Esophagus (tissue), 2 donors: ENCODE results near the gene ACIN1. TPM values are rescaled to one million over a fixed set of nuclear protein-coding genes. Genes with fewer than 3 reads are reported as not detected.

ENCODE experiments used
- H3K27ac ChIP-seq, 2 donors: one replicate each; pipeline ENCODE4 v1.5.1; 2013; ENCODE audit warnings: low read depth in 2 of 2, mild to moderate bottlenecking in 2 of 2, inconsistent platforms in 1 of 2, low read length in 1 of 2, moderate library complexity in 1 of 2
- H3K27me3 ChIP-seq, 2 donors: one replicate each; pipeline ENCODE4 v1.6.1; 2013; ENCODE audit warnings: low read length in 2 of 2, control low read depth in 1 of 2, mild to moderate bottlenecking in 1 of 2; ENCODE audit not compliant: insufficient read depth in 2 of 2, control insufficient read depth in 1 of 2
- H3K36me3 ChIP-seq, 2 donors: one replicate each; pipeline ENCODE4 v1.6.1; 2013; ENCODE audit warnings: low read length in 1 of 2; ENCODE audit not compliant: control insufficient read depth in 2 of 2, insufficient read depth in 2 of 2
- H3K4me1 ChIP-seq, 2 donors: one replicate each; pipeline ENCODE4 v1.6.1; 2013; ENCODE audit warnings: low read length in 1 of 2; ENCODE audit not compliant: control insufficient read depth in 2 of 2, insufficient read depth in 2 of 2
- H3K4me3 ChIP-seq, 2 donors: one replicate each; pipeline ENCODE4 v1.5.1; 2013; ENCODE audit warnings: low read length in 2 of 2, mild to moderate bottlenecking in 2 of 2, low read depth in 1 of 2, moderate library complexity in 1 of 2
- H3K9me3 ChIP-seq, 2 donors: one replicate each; pipeline ENCODE4 v1.6.1; 2013; ENCODE audit warnings: mild to moderate bottlenecking in 2 of 2, low read depth in 1 of 2, low read length in 1 of 2, moderate library complexity in 1 of 2; ENCODE audit not compliant: control insufficient read depth in 2 of 2, insufficient read depth in 1 of 2
- WGBS, 2 donors: extraction: QIAGEN DNeasy Blood & Tissue Kit; methylation state at CpG; one replicate each; pipeline ENCODE4 v1.1.7; 2013; 5-methylcytosine and 5-hydroxymethylcytosine counted together
- polyA plus RNA-seq, 2 donors: library from polyadenylated mRNA; stranded (reverse); fragments of 200-250 nt; gene quantifications; one replicate each; pipeline ENCODE4 v1.2.3, GENCODE V29; 2013
- donor health status: healthy with polysubstance abuse.
- donor health status: Bipolar disorder and iron deficiency.

ACIN1 gene
- polyA plus RNA-seq, 2 donors: 70.5 to 136 TPM

DNA sequence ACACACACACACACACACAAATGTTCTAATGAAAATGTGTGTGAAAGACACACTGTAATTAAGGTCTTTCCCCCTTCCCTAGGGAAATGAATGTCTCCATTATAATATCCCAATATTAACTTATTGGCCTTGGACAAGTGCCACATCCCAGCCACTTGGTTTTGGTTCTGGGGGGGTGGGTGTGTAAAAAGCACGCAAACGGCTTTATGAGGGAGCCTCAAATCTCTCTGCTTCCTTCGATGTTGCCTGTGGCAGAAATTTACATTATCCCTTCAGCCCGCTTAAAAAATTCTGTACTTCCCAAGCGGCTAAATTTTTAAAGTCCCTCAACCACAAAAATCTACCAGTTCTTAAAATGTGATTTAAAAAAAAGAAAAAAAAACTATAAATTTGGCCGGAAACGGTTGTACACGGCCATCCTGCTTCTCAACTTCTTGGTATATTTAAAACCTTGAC, 85.4 kb downstream of the ACIN1 start:
- Histone ChIP-seq H3K4me3 (peak overlapping the region in 1 of 2 donors; percentile 61), H3K9me3 (no peaks in the 10 kb centered on the region), H3K4me1 (no peaks in the 10 kb centered on the region), H3K36me3 (no peaks in the 10 kb centered on the region), H3K27ac (peak overlapping the region; percentile 51 to 94), H3K27me3 (no peaks in the 10 kb centered on the region)
- WGBS, 2 donors: 16 to 18% methylated on average over 8 of the region's 8 CpGs

DNA sequence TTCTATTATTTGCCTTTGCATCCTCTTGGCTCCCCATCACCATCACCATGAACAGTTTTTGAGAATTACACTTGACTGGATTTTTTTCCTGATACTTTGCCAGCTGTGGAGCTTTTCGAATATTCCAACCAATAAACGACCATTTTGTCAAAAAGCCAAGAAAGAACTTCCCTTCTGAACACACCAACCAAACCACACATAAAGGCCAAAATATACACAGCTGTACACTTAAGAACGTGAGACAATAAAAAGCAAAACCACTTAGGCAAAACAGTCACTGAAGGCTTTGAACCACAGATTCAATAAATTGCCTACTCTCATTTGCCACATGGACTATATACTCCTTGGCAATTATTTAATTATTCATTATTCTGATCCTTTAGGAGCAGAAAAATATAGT, 86.1 kb downstream of the ACIN1 start:
- Histone ChIP-seq H3K27me3 (no peaks in the 10 kb centered on the region), H3K36me3 (no peaks in the 10 kb centered on the region), H3K4me3 (no peak overlapping the region), H3K4me1 (no peaks in the 10 kb centered on the region), H3K9me3 (no peaks in the 10 kb centered on the region), H3K27ac (no peak overlapping the region)
- 24 to 37% methylated on average over 3 of the region's 3 CpGs for WGBS, 2 donors

Other genes with a start within 250 kb of the ACIN1 start
- gene LRP10, start 223.4 kb downstream of the ACIN1 start, polyA plus RNA-seq: 100 to 1,000 TPM in 1 of 2 donors, 10 to 100 TPM in 1; 69.8 to 129 TPM
- gene REM2, start 211.9 kb downstream of the ACIN1 start, polyA plus RNA-seq: 1 to 10 TPM in 1 of 2 donors, under 1 TPM in 1; 0.31 to 1.1 TPM
- 10 to 100 TPM; 21.2 to 35.8 TPM for gene RBM23, start 176.0 kb downstream of the ACIN1 start, polyA plus RNA-seq
- 10 to 100 TPM; 31.4 to 47.1 TPM for gene PRMT5, start 165.8 kb downstream of the ACIN1 start, polyA plus RNA-seq
- gene HAUS4, start 138.0 kb downstream of the ACIN1 start, polyA plus RNA-seq: 10 to 100 TPM; 17.0 to 23.5 TPM
- gene AJUBA, start 112.6 kb downstream of the ACIN1 start, polyA plus RNA-seq: 10 to 100 TPM; 16.5 to 19.7 TPM
- gene C14orf93, start 85.0 kb downstream of the ACIN1 start, polyA plus RNA-seq: 1 to 10 TPM; 4.7 to 6.1 TPM
- 100 to 1,000 TPM in 1 of 2 donors, 10 to 100 TPM in 1; 35.1 to 136 TPM for gene PSMB5, start 60.2 kb downstream of the ACIN1 start, polyA plus RNA-seq
- not detected for gene PSMB11, start 52.9 kb downstream of the ACIN1 start, polyA plus RNA-seq
- 1 to 10 TPM; 4.2 to 7.4 TPM for gene CDH24, start 37.6 kb downstream of the ACIN1 start, polyA plus RNA-seq
- gene C14orf119, start 369 bp upstream of the ACIN1 start, polyA plus RNA-seq: 10 to 100 TPM; 14.9 to 38.4 TPM
- under 1 TPM in 1 of 2 donors, not detected in 1; 0.01 TPM for gene CIROP, start 9.9 kb upstream of the ACIN1 start, polyA plus RNA-seq
- gene CEBPE, start 24.1 kb upstream of the ACIN1 start, polyA plus RNA-seq: under 1 TPM in 1 of 2 donors, not detected in 1; 0.02 TPM
- 10 to 100 TPM; 27.5 to 33.4 TPM for gene SLC7A8, start 88.5 kb upstream of the ACIN1 start, polyA plus RNA-seq
- not detected for gene RNF212B, start 142.8 kb upstream of the ACIN1 start, polyA plus RNA-seq
- 10 to 100 TPM in 1 of 2 donors, 1 to 10 TPM in 1; 8.0 to 16.1 TPM for gene HOMEZ, start 191.0 kb upstream of the ACIN1 start, polyA plus RNA-seq
- gene PPP1R3E, start 207.7 kb upstream of the ACIN1 start, polyA plus RNA-seq: 10 to 100 TPM in 1 of 2 donors, 1 to 10 TPM in 1; 5.2 to 12.7 TPM
- gene BCL2L2, start 211.7 kb upstream of the ACIN1 start, polyA plus RNA-seq: 10 to 100 TPM; 28.0 to 35.0 TPM
- gene PABPN1, start 226.3 kb upstream of the ACIN1 start, polyA plus RNA-seq: 100 to 1,000 TPM; 105 to 154 TPM